Cardiac septum (tissue), 1 donor: ENCODE data around the gene NHLH1. TPM values are rescaled to one million over a fixed set of nuclear protein-coding genes. Genes with fewer than 3 reads are reported as not detected.

Experiments
- total RNA-seq: library from RNA; stranded (reverse); fragmentation: NEBNext Ultra II Directional; extraction: Animal tissue kit (Norgen Biotek cat#: 25700); gene quantifications from one replicate; pipeline ENCODE4 v1.2.1, GENCODE V29; 2021
- donor health status: DM: no; HTN: no; CAD: no.

Gene NHLH1
- total RNA-seq, 1 donor from 2014 or later: not detected

Other genes starting within 250 kb of the NHLH1 start
- 1.0 TPM for gene ATP1A4, start 215.5 kb upstream of the NHLH1 start, total RNA-seq
- 57.8 TPM for gene CASQ1, start 176.5 kb upstream of the NHLH1 start, total RNA-seq
- gene PEA15, start 161.7 kb upstream of the NHLH1 start, total RNA-seq: 317 TPM
- gene DCAF8, start 104.5 kb upstream of the NHLH1 start, total RNA-seq: 123 TPM
- 68.9 TPM for gene PEX19, start 81.9 kb upstream of the NHLH1 start, total RNA-seq
- gene COPA, start 23.8 kb upstream of the NHLH1 start, total RNA-seq: 118 TPM
- gene NCSTN, start 23.7 kb upstream of the NHLH1 start, total RNA-seq: 53.7 TPM
- 1.4 TPM for gene VANGL2, start 33.5 kb downstream of the NHLH1 start, total RNA-seq
- 0.13 TPM for gene SLAMF6, start 156.2 kb downstream of the NHLH1 start, total RNA-seq
- gene CD84, start 212.4 kb downstream of the NHLH1 start, total RNA-seq: 2.4 TPM